Testis (tissue), 2 donors: ENCODE data around the gene RAI1.

Source experiments
- CTCF ChIP-seq, 3 experiments: fragments of 450-650 bp in 2 of 3; fragments of 200-600 bp in 1 of 3; sonication (generic) in 1 of 3; IDR thresholded peaks; one replicate each; pipeline ENCODE4 v1.5.1; 2016 to 2019; ENCODE audit warnings: antibody characterized with exemption in 3 of 3, mild to moderate bottlenecking in 2 of 3, moderate library complexity in 1 of 3
- POLR2A ChIP-seq: fragments of 450-650 bp; IDR thresholded peaks from one replicate; pipeline ENCODE4 v1.6.1; 2017; ENCODE audit warnings: antibody characterized with exemption, mild to moderate bottlenecking, moderate library complexity

- TF ChIP-seq CTCF (IDR thresholded peaks at IDR 0.05) (no peak), POLR2A (no peak)
Measured at GRCh38 chr17:17810895-17811248, 129.6 kb downstream of the RAI1 start.
